GM18870 (cell line): ENCODE measurements around the gene C2CD4C.
"Not testable (repeated sequence)": the region's sequence is repeated elsewhere in the genome, so short reads cannot be mapped to it uniquely, and the experiment has no call there.

Experiments
- ATAC-seq: cut with Tn5 transposase; IDR thresholded peaks from one replicate; pipeline ENCODE4 v1.9.1; 2021; ENCODE audit warnings: moderate library complexity; ENCODE audit not compliant: unreplicated experiment

The C2CD4C gene

GRCh38 chr19:386189-386588, 22.8 kb downstream of the C2CD4C start:
- ATAC-seq: not testable (repeated sequence)

DNA sequence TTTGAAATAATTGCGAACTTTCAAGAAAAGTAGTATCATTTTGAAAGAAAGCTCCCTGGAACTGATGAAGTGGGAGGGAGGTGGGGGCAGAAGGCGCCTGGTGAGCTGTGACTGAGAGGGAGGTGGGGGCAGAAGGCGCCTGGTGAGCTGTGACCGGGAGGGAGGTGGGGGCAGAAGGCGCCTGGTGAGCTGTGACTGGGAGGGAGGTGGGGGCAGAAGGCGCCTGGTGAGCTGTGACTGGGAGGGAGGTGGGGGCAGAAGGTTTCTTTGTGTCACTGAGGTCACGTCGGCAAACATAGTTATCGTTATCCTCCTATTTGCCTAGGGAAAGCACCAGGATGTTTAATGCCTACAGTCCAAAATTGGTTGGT, 24.2 kb downstream of the C2CD4C start:
- no peak for ATAC-seq

GRCh38 chr19:383922-384798, 24.8 kb downstream of the C2CD4C start:
- no peak for ATAC-seq

- ATAC-seq: no peak
Measured at GRCh38 chr19:383040-383439, 25.9 kb downstream of the C2CD4C start.

- ATAC-seq: not testable (repeated sequence)
Measured at GRCh38 chr19:382578-382977, 26.4 kb downstream of the C2CD4C start.

DNA sequence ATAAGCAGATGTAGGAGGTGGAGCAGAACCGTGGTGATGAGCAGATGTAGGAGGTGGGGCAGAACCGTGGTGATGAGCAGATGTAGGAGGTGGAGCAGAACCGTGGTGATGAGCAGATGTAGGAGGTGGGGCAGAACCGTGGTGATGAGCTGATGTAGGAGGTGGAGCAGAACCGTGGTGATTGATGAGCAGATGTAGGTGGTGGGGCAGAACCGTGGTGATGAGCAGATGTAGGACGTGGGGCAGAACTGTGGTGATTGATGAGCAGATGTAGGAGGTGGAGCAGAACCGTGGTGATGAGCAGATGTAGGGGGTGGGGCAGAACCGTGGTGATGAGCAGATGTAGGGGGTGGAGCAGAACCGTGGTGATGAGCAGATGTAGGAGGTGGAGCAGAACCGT, 27.0 kb downstream of the C2CD4C start:
- ATAC-seq: not testable (repeated sequence)

DNA sequence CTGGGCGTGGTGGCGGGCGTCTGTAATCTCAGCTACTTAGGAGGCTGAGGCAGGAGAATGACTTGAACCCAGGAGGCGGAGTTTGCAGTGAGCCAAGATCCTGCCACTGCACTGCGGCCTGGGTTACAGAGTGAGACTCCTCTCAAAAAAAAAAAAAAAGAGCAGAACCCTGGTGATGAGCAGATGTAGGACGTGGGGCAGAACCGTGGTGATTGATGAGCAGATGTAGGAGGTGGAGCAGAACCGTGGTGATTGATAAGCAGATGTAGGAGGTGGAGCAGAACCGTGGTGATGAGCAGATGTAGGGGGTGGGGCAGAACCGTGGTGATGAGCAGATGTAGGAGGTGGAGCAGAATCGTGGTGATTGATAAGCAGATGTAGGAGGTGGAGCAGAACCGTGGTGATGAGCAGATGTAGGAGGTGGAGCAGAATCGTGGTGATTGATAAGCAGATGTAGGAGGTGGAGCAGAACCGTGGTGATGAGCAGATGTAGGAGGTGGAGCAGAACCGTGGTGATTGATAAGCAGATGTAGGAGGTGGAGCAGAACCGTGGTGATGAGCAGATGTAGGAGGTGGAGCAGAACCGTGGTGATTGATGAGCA, 28.2 kb downstream of the C2CD4C start:
- not testable (repeated sequence) for ATAC-seq

- no peak for ATAC-seq
Measured at GRCh38 chr19:379796-380195, 29.2 kb downstream of the C2CD4C start.

DNA sequence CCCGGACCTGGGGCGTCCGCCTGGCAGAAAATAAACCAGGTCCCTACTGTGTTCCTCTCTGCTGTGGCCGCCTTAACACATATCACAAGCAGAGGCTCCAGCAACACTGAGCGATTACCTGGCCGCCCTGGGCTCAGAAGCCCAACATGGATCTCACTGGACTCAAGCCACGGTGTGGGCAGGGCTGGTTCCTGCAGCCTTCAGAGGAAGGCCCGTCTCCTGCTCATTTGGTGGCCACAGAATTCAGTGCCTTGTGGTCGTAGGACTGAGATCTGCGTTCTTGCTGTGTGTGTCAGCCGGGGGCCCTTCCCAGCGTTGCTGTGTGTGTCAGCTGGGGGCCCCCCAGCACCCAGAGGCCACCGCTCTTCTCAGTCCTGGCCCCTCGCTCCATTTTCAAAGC, 30.2 kb downstream of the C2CD4C start:
- no peak for ATAC-seq

GRCh38 chr19:377801-378581, 31.0 kb downstream of the C2CD4C start:
- no peak for ATAC-seq

DNA sequence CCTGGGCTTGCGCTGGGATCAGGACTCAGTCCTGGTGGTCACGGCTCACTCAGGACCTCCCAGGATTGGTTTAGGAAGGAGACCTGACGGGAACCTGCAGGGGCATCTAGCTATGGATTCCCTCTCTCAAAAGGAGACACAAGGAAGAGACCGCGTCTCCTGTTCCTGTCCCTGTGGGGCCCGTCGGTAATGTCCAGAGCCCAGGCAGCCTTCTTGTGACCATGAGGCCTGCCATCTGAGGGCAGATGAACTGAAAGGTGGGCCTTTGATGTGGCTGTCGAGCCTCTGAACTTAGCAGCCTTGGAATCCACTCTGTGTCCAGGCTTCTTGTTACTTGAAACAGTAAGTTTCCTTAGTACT, 32.9 kb downstream of the C2CD4C start:
- no peak for ATAC-seq

- no peak for ATAC-seq
Measured at GRCh38 chr19:375395-376110, 33.4 kb downstream of the C2CD4C start.

GRCh38 chr19:374886-375235, 34.1 kb downstream of the C2CD4C start:
- no peak for ATAC-seq

DNA sequence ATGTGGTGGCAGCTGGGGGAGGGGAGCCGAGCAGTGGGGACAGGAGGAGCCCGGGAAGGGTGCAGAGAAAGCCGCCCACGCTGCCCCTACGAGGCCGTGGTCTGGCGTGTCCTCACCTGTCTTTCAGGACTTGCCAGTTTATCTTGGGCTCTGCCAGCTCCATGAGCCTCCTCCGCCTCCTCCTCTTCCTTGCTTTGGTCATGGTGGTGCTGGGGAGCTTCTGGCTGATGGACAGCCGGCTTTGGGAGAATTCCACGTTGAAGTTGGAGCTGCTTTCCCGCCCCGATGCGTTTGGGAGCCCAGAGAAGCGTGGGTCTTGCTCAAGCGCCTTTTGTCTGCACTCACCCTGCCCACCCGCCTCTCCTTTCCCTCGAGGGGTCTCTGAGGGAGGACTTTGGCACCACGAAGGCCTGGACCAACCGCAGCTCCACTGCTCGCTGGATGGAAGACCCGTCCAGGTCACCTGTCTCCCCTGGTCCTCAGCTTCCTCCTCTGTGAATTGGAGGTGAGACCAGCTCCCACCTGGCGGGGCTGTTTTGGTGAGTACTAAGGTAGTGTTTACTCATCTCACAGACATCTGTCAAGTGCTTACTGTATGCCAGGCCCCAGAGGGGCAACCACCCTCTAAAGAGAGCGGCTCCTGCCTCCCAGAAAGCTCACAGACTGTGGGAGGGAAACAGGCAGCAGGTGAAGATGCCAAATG, 34.6 kb downstream of the C2CD4C start:
- ATAC-seq: no peak

GRCh38 chr19:373391-374182, 35.4 kb downstream of the C2CD4C start:
- ATAC-seq: no peak

DNA sequence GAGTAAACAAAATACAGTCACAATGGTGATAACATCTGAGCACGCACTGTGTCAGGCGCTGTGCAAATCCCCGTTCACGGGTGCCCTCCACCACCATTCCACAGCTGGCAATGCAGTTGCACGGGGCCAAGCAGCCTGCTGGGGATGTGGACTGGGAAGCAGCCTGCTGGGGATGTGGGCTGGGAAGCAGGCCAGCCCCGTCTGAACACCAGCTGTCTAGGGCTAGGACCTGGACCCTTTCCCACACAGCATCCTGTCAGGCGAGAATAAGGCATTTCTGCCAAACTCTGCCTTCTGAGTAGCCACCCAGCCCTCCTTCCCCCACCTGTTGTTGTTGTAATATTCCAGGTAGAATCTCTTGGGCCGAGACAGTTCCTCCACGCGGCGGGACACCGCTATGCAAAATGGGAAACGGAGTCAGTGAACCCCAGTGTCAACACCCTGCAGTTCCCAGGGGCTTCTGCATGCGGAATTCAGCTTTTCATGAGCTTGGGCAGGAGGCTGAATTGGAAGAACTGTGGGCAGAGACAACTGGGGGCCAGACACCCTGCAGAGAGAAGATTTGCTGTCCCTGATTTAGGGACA, 36.5 kb downstream of the C2CD4C start:
- ATAC-seq: no peak

GRCh38 chr19:371501-372168, 37.3 kb downstream of the C2CD4C start:
- no peak for ATAC-seq

- no peak for ATAC-seq
Measured at GRCh38 chr19:370641-371330, 38.2 kb downstream of the C2CD4C start.
